ENCODE measurements around the gene FGG.
A peak's percentile ranks its signal among the peaks of the same experiment; 100 is the strongest.

The FGG gene

GRCh38 chr4:154585369-154586018 is 27.0 kb downstream of the FGG start:
- DNase-seq (ENCODE audit: low spot score) = no peak

GRCh38 chr4:154584259-154584658 is 28.2 kb downstream of the FGG start:
- no peak for DNase-seq (ENCODE audit: low spot score)

- DNase-seq (ENCODE audit: low spot score) = no peak
These were observed 28.8 kb downstream of the FGG start for GRCh38 chr4:154583677-154584076.

GRCh38 chr4:154583230-154583629 is 29.2 kb downstream of the FGG start:
- no peak for DNase-seq (ENCODE audit: low spot score)

DNA sequence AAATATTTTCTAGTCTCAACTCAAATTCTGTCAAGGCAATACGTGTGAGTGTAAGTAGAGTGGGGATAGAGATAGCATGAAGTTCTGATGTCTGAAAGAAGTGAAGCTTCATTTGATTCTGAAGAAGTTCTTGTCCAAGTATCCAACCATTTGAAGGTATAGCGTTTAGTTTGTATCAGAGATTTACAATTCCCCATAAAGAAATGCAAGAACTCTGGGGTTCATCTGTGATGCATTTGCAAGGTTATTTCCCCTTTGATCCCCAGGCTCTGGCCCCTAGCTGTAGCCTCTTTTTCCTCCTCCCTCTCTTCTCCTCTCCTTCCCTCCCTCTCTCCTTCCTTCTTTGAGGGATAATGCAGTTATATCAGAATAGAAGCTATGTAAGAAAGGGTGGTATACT is 29.7 kb downstream of the FGG start:
- DNase-seq (ENCODE audit: low spot score) = no peak

DNA sequence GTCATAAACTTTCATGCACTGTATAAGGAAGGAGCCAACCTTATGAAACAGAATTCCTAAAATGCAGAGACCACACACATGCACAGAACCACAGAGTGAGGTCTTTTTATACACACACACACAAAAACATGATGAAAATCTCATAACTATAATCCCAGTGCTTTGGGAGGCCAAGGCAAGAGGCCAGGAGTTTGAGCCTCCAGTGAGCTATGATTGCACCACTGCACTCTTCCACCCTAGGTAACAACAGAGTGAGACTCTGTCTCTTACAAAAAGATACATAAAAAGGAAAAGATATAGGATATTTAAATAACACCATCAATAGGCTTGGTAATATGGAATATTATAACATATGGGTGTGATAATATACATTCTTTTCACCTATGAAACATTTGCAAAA is 32.5 kb downstream of the FGG start:
- no peak for DNase-seq (ENCODE audit: low spot score)

DNA sequence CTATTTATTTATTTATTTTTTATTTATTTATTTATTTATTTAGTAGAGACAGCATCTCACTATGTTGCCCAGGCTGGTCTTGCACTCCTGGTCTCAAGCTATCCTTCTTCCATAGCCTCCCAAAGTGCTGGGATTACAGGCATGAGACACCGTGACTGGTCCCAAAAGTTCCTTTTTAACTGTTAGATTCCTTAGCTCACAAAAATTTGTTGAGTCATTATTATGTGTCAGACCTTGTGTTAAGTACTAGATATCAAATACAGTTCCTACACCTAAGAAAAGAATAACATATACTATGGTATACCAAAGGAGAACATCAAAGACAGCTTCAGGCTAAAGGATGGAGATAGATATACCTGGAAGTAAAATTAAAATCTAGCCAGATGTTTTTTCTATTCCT is 33.5 kb downstream of the FGG start:
- no peak for DNase-seq (ENCODE audit: low spot score)

DNA sequence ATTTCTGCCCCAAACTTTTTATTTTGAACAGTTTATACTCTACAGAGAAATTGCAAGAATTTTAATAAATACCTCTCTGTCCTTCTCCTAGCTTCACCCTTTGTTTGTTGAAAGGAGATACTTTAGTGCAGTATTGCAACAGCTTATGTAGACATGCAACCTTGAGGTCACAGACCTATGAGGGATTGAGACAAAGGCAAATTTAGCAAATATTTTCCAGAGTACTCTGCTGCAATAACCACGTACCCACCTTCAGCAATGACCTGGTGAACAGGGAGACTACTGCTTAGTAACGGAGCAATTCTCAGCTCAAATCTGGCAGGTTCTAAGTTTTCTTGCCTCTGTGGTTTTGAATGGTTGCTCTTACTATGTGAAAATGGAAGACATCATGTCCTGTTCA is 35.1 kb downstream of the FGG start:
- no peak for DNase-seq (ENCODE audit: low spot score)

GRCh38 chr4:154574311-154574710 is 38.1 kb downstream of the FGG start:
- DNase-seq (ENCODE audit: low spot score) = no peak

DNA sequence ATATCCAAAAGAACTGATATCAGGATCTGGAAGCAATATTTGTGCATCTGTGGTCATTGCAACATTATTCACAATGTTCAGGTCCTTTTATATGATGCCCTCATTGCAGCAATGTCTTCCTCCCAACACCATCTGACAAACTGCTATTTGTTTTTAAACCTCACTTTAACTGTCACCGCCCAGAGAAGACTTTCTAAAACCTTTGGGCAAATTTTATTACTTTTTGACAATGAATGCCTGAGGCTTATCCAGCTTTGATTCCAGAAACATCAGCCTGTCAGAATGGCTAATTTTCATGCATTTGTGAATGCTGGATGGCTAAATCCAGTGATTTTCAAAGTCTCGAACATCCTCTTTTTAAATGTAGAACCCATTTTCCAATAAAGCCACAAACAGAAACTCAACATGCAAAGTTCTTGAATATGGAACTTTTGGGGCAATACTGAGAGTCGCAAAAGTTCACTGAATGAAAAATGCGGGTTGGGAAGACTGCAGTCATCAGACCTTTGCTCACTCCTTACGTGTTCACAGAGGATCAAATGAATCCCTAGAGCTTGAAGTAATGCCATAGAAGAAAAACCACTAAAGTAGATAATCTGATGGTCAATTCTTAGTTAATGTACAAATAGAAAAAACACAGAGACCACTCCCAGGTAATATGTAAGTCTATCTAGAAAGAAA is 39.1 kb downstream of the FGG start:
- DNase-seq (ENCODE audit: low spot score) = no peak

DNA sequence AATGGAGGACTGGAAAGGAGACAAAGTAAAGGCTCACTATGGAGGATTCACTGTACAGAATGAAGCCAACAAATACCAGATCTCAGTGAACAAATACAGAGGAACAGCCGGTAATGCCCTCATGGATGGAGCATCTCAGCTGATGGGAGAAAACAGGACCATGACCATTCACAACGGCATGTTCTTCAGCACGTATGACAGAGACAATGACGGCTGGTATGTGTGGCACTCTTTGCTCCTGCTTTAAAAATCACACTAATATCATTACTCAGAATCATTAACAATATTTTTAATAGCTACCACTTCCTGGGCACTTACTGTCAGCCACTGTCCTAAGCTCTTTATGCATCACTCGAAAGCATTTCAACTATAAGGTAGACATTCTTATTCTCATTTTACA is 42.9 kb downstream of the FGG start:
- no peak for DNase-seq (ENCODE audit: low spot score)

- no peak for DNase-seq (ENCODE audit: low spot score)
These were observed 43.4 kb downstream of the FGG start for GRCh38 chr4:154569028-154569427.

DNA sequence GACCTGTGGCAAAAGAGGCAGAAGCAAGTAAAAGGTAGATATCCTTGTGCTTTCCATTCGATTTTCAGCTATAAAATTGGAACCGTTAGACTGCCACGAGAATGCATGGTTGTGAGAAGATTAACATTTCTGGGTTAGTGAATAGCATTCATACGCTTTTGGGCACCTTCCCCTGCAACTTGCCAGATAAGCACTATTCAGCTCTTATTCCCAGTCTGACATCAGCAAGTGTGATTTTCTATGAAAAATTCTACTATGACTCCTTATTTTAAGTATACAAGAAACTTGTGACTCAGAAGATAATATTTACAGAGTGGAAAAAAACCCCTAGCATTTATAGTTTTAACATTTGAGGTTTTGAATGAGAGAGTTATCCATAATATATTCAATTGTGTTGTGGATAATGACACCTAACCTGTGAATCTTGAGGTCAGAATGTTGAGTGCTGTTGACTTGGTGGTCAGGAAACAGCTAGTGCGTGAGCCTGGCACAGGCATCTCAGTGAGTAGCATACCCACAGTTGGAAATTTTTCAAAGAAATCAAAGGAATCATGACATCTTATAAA is 45.7 kb downstream of the FGG start:
- DNase-seq (ENCODE audit: low spot score) = no peak

GRCh38 chr4:154565704-154566103 is 46.8 kb downstream of the FGG start:
- DNase-seq (ENCODE audit: low spot score) = no peak

- no peak for DNase-seq (ENCODE audit: low spot score)
These were observed 48.1 kb downstream of the FGG start for GRCh38 chr4:154564311-154564710.

DNA sequence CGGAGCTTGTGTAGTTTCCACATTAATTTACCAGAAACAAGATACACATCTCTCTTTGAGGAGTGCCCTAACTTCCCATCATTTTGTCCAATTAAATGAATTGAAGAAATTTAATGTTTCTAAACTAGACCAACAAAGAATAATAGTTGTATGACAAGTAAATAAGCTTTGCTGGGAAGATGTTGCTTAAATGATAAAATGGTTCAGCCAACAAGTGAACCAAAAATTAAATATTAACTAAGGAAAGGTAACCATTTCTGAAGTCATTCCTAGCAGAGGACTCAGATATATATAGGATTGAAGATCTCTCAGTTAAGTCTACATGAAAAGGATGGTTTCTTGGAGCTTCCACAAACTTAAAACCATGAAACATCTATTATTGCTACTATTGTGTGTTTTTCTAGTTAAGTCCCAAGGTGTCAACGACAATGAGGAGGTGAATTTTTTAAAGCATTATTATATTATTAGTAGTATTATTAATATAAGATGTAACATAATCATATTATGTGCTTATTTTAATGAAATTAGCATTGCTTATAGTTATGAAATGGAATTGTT is 49.7 kb downstream of the FGG start, which contains the start of gene FGB:
Gene FGB (plus strand): TSS at position 315 of the 558 bp plus-strand sequence. CDS start 8 bp downstream, at position 323.
- no peak for DNase-seq (ENCODE audit: low spot score)

DNA sequence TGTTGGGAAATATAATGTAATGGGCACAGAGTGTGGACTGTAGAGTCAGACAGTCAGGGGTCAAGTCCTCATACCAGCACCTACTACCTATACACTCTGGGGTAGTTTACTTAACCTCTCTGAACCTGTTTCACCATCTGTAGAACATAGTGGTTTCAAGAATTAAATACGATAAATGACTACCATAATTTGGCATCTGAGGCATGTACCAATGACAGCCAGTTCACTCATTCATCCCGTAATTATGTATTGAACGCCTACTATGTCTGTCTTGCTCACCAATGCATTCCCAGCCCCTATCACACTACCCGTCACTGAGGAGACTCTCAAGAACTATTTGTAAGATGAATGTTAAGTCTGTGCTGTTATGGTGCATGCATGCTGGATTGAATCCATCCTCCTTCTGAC is 51.6 kb downstream of the FGG start:
- DNase-seq (ENCODE audit: low spot score) = no peak

DNA sequence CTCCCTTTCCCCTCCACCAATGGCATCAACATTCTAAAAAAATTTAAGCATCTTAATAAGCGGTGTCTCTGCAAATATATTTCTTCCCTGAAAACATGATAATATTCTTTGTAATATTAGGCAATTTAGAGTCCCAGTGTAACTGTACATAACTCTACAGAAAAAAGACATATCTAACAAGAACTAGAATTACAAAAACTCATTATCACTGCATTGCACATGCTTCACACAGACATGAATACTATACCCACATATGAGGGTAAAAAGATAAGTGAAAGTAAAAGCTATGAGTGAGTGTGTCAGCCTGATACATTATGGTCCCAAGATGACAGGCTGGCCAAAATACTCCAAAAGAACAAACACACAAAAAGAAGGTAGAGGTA is 52.0 kb downstream of the FGG start:
- no peak for DNase-seq (ENCODE audit: low spot score)

- DNase-seq (ENCODE audit: low spot score) = peak; percentile 51
These were observed 52.7 kb downstream of the FGG start for GRCh38 chr4:154559494-154560418.

DNA sequence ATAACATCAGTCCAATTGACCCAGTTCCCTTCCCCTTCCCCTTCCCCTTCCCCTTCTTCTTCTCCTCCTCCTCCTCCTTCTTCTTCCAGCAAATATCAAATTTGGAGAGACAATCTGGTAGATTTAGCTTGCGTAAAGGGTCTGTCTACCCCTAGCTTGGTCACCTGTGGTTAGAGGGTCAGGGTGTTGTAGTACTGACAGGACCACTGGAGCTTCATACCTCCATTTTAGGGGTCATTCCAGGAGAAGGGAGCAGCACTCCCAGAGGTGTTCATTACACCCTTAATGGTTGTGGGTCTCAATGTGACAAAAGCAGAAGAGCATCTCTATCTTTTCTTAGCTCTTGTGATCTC is 53.3 kb downstream of the FGG start:
- DNase-seq (ENCODE audit: low spot score) = no peak
